SU-DHL-6 (cell line): Measurements from ENCODE around the gene CH25H.
"Not testable (repeated sequence)": the region's sequence is repeated elsewhere in the genome, so short reads cannot be mapped to it uniquely, and the experiment has no call there.

ENCODE experiments used
- H2AFZ ChIP-seq: fragments of 200-600 bp; sonication (generic); 2 replicates; pipeline ENCODE4 v1.6.1; 2014; ENCODE audit warnings: low read depth, mild to moderate bottlenecking, moderate library complexity, mixed read lengths, antibody characterized with exemption, low read length; ENCODE audit not compliant: severe bottlenecking
- H3F3A ChIP-seq: fragments of 200-600 bp; shearing (Covaris generic); 2 replicates; pipeline ENCODE4 v1.6.0; 2016; ENCODE audit warnings: antibody characterized with exemption, mild to moderate bottlenecking; ENCODE audit not compliant: insufficient read depth
- H3K27ac ChIP-seq: fragments of 200-600 bp; sonication (generic); 2 replicates; pipeline ENCODE4 v1.5.1; 2016; ENCODE audit warnings: low read depth, mild to moderate bottlenecking, low read length, moderate library complexity, mixed read lengths
- H3K27me3 ChIP-seq: fragments of 200-600 bp; sonication (generic), shearing (Covaris generic); 2 replicates; pipeline ENCODE4 v1.6.0; 2014; ENCODE audit warnings: mild to moderate bottlenecking, low read length
- H3K36me3 ChIP-seq: fragments of 200-600 bp; sonication (generic); 2 replicates; pipeline ENCODE4 v1.6.1; 2014; ENCODE audit warnings: mild to moderate bottlenecking, low read length, mixed read lengths
- H3K4me2 ChIP-seq: fragments of 300-600, 200-600 bp; shearing (Covaris generic), sonication (generic); 2 replicates; pipeline ENCODE4 v1.6.0; 2014; ENCODE audit warnings: low read length, low read depth, mild to moderate bottlenecking; ENCODE audit not compliant: poor library complexity, severe bottlenecking
- H3K4me3 ChIP-seq: fragments of 200-600 bp; sonication (generic); 2 replicates; pipeline ENCODE4 v1.5.1; 2014; ENCODE audit warnings: antibody characterized with exemption, low read length, mild to moderate bottlenecking, mixed read lengths; ENCODE audit not compliant: insufficient read depth, poor library complexity, severe bottlenecking
- H3K79me2 ChIP-seq: fragments of 200-600 bp; sonication (generic); 2 replicates; pipeline ENCODE4 v1.6.1; 2014; ENCODE audit warnings: mild to moderate bottlenecking, low read length, moderate library complexity; ENCODE audit not compliant: insufficient read depth
- H3K9ac ChIP-seq: fragments of 200-600 bp; sonication (generic); 2 replicates; pipeline ENCODE4 v1.7.0; 2014; ENCODE audit warnings: mild to moderate bottlenecking, low read length
- H3K9me2 ChIP-seq: fragments of 200-600 bp; sonication (generic); replicated peaks from 2 replicates; pipeline ENCODE4 v1.6.1; 2014; ENCODE audit warnings: low read length; ENCODE audit not compliant: insufficient read depth
- H3K9me3 ChIP-seq: fragments of 200-600 bp; sonication (generic); 2 replicates; pipeline ENCODE4 v1.6.1; 2014; ENCODE audit warnings: low read length, mixed read lengths; ENCODE audit not compliant: insufficient read depth
- H4K20me1 ChIP-seq: fragments of 200-600 bp; sonication (generic); 2 replicates; pipeline ENCODE4 v1.6.1; 2014; ENCODE audit warnings: low read depth, mild to moderate bottlenecking, antibody characterized with exemption, low read length, moderate library complexity, mixed read lengths
- EZH2phosphoT487 ChIP-seq: fragments of 200-600 bp; sonication (generic), shearing (Covaris generic); conservative IDR thresholded peaks from 2 replicates; pipeline ENCODE4 v1.6.1; 2018; ENCODE audit warnings: mild to moderate bottlenecking, antibody characterized with exemption, low read length, moderate library complexity, mixed read lengths
- TF ChIP-seq, protein P1 (sequence below): fragments of 200-600 bp; sonication (generic); IDR thresholded peaks from one replicate; pipeline ENCODE4 v1.5.1; 2017; ENCODE audit warnings: antibody characterized with exemption, mild to moderate bottlenecking, low read length, moderate library complexity; ENCODE audit not compliant: insufficient read depth, poor library complexity, severe bottlenecking

Gene CH25H

DNA sequence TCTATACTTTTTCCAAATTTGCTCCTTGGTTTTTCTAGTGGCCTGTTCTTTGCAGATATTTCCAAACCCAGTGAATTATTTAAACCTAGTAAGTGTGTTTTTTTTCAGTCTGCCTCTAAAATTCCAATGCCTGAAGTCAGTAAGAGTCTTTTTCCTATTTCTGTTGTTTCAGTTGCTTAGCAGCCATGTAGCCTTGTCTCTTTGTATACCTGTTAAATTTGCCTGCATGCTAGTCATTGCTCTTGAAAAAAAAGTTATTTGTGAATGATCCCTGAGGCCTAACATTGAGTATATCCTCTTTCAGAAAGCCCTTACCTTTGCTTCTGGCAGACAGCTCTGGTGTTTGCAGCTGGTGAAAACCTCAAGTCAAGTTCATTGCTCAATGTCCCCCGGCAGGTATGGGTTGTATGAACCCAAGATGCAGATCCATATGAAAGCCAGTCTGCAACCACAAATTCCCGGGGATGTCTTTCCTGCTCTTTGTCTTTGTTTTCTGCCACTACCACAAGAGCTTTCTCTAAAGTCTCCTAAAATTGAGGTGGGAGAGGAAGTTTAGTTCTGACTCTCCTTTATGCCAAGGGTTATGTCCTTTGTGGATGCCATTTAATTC is 35.7 kb downstream of the CH25H start:
- Histone ChIP-seq H3K27me3 (no peaks in the 10 kb centered on the region), H3F3A (no peaks in the 10 kb centered on the region), H3K4me2 (no peak overlapping the region), H3K79me2 (no peaks in the 10 kb centered on the region), H3K4me3 (no peak overlapping the region), H2AFZ (no peak overlapping the region), H3K9me2 (no peaks in the 10 kb centered on the region), H4K20me1 (no peaks in the 10 kb centered on the region), H3K9me3 (no peaks in the 10 kb centered on the region), H3K36me3 (no peaks in the 10 kb centered on the region), H3K9ac (no peak overlapping the region), H3K27ac (no peak overlapping the region)
- TF ChIP-seq EZH2phosphoT487, result no peak
- TF ChIP-seq, protein P1, sequence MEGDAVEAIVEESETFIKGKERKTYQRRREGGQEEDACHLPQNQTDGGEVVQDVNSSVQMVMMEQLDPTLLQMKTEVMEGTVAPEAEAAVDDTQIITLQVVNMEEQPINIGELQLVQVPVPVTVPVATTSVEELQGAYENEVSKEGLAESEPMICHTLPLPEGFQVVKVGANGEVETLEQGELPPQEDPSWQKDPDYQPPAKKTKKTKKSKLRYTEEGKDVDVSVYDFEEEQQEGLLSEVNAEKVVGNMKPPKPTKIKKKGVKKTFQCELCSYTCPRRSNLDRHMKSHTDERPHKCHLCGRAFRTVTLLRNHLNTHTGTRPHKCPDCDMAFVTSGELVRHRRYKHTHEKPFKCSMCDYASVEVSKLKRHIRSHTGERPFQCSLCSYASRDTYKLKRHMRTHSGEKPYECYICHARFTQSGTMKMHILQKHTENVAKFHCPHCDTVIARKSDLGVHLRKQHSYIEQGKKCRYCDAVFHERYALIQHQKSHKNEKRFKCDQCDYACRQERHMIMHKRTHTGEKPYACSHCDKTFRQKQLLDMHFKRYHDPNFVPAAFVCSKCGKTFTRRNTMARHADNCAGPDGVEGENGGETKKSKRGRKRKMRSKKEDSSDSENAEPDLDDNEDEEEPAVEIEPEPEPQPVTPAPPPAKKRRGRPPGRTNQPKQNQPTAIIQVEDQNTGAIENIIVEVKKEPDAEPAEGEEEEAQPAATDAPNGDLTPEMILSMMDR, result no peak

DNA sequence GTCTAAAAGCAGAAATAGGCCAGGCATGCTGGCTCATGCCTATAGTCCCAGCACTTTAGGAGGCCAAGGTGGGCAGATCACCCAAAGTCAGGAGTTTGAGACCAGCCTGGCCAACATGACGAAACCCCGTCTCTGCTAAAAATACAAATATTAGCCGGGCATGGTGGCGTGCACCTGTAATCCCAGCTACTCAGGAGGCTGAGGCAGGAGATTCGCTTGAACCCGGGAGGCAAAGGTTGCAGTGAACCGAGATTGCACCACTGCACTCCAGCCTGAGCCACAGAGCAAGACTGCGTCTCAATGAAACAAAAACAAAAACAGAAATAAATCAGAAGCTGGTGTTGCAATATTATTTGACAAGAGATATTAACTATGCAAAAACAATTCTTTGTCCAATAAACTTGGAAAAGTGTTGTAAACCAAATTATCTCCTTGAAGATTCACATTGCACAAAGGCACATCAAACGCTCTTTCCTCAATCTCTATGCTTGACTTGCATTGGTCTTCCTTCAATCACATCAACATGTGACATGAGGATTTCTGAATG is 38.7 kb downstream of the CH25H start:
- not testable (repeated sequence) for H3K27ac ChIP-seq, H2AFZ ChIP-seq

DNA sequence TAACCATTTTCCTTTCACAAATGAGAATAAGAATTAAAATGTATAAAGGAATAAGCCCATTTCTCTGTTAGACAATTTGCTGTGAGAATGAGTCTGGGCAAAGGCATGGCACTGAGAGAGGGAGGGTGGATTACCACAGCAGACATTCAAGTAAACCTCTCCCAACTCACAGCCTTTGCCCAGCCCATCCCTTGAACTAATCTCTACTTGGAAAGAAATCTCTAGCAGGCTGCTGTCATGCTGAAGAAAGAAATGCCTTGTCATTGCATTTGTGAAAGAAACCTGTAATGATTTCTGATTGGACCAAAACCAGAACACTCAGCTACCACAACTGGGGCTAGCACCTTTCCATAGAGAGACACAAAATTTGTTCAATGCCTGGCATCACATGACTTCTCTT is 39.2 kb downstream of the CH25H start:
- no peaks in the 10 kb centered on the region for H4K20me1 ChIP-seq
- H3K9me2 ChIP-seq, result no peaks in the 10 kb centered on the region
- no peak overlapping the region for H2AFZ ChIP-seq
- no peaks in the 10 kb centered on the region for H3K79me2 ChIP-seq
- H3K27me3 ChIP-seq, result no peaks in the 10 kb centered on the region
- H3K36me3 ChIP-seq, result no peaks in the 10 kb centered on the region
- no peak overlapping the region for H3K4me3 ChIP-seq
- H3K27ac ChIP-seq, result no peak overlapping the region
- no peak overlapping the region for H3K9ac ChIP-seq
- H3F3A ChIP-seq, result no peaks in the 10 kb centered on the region
- H3K9me3 ChIP-seq, result no peaks in the 10 kb centered on the region
- no peak overlapping the region for H3K4me2 ChIP-seq
- TF ChIP-seq, protein P1, result no peak
- TF ChIP-seq EZH2phosphoT487, result no peak

More for the DNA sequence above, 38.7 kb downstream of the CH25H start:
- H3K9me3 ChIP-seq, H3K79me2 ChIP-seq, H4K20me1 ChIP-seq, H3K36me3 ChIP-seq, H3K4me2 ChIP-seq, H3K9me2 ChIP-seq, H3K4me3 ChIP-seq, H3F3A ChIP-seq, H3K9ac ChIP-seq, H3K27me3 ChIP-seq: not testable (repeated sequence)

DNA sequence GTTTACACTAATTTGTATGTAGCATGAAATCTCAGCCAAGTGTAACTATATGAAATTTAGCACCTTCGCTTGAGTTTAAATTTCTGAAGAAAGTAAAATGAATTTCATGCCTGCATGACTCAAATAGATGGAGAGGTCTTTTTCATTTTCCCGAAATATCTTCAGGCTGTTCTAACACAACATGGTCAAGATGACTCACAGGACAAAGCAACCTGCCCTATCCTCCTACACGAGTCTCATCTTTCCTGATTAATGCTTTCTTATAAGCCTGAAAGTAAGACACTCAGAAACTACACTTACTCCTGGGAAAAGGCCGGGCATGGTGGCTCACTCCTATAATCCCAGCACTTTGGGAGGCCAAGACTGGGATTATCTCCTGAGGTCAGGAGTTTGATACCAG is 41.2 kb downstream of the CH25H start:
- H3K9ac ChIP-seq, result no peak overlapping the region
- TF ChIP-seq EZH2phosphoT487, result no peak
- TF ChIP-seq, protein P1, result no peak
- no peak overlapping the region for H3K4me3 ChIP-seq
- no peaks in the 10 kb centered on the region for H4K20me1 ChIP-seq
- no peak overlapping the region for H2AFZ ChIP-seq
- no peaks in the 10 kb centered on the region for H3F3A ChIP-seq
- no peaks in the 10 kb centered on the region for H3K9me3 ChIP-seq
- H3K27me3 ChIP-seq, result no peaks in the 10 kb centered on the region
- H3K36me3 ChIP-seq, result no peaks in the 10 kb centered on the region
- H3K4me2 ChIP-seq, result no peak overlapping the region
- no peaks in the 10 kb centered on the region for H3K9me2 ChIP-seq
- H3K27ac ChIP-seq, result no peak overlapping the region
- H3K79me2 ChIP-seq, result no peaks in the 10 kb centered on the region
